Mesendoderm (in vitro differentiated cells): ENCODE measurements around the gene PPM1M.

Source experiments
- DNase-seq: peaks from one replicate; pipeline ENCODE4 v3.0.0; 2013
- H2AK5ac ChIP-seq: 2 replicates; pipeline ENCODE4 v1.6.1; 2013; ENCODE audit warnings: low read length, inconsistent platforms
- H2BK120ac ChIP-seq: 2 replicates; pipeline ENCODE4 v1.6.1; 2013; ENCODE audit warnings: low read depth, mild to moderate bottlenecking, low read length, moderate library complexity, mixed read lengths
- H2BK15ac ChIP-seq: replicated peaks from 2 replicates; pipeline ENCODE4 v1.6.1; 2013; ENCODE audit warnings: low read depth, mild to moderate bottlenecking, moderate library complexity
- H2BK5ac ChIP-seq: 2 replicates; pipeline ENCODE4 v1.6.1; 2013; ENCODE audit warnings: low read length, inconsistent platforms
- H3K18ac ChIP-seq: 2 replicates; pipeline ENCODE4 v1.6.1; 2013; ENCODE audit warnings: mild to moderate bottlenecking, low read length, mixed read lengths
- H3K23ac ChIP-seq: one replicate; pipeline ENCODE4 v1.6.1; 2013; ENCODE audit warnings: low read length
- H3K27ac ChIP-seq: 2 replicates; pipeline ENCODE4 v1.5.1; 2013; ENCODE audit warnings: low read depth, mild to moderate bottlenecking, inconsistent platforms, low read length, moderate library complexity
- H3K27me3 ChIP-seq: 2 replicates; pipeline ENCODE4 v1.6.1; 2013; ENCODE audit warnings: low read length, control low read depth, mild to moderate bottlenecking, inconsistent platforms; ENCODE audit not compliant: insufficient read depth, poor library complexity
- H3K36me3 ChIP-seq: 2 replicates; pipeline ENCODE4 v1.6.1; 2013; ENCODE audit warnings: low read length, inconsistent platforms; ENCODE audit not compliant: control insufficient read depth, insufficient read depth
- H3K4ac ChIP-seq: one replicate; pipeline ENCODE4 v1.6.1; 2013; ENCODE audit warnings: low read depth, mild to moderate bottlenecking, low read length, moderate library complexity
- H3K4me1 ChIP-seq: 2 replicates; pipeline ENCODE4 v1.6.1; 2013; ENCODE audit warnings: low read depth, low read length, inconsistent platforms; ENCODE audit not compliant: control insufficient read depth
- H3K4me2 ChIP-seq: 2 replicates; pipeline ENCODE4 v1.6.1; 2013; ENCODE audit warnings: low read length
- H3K4me3 ChIP-seq: 2 replicates; pipeline ENCODE4 v1.5.1; 2013; ENCODE audit warnings: mild to moderate bottlenecking, low read length
- H3K56ac ChIP-seq: one replicate; pipeline ENCODE4 v1.6.1; 2013; ENCODE audit warnings: low read length
- H3K79me1 ChIP-seq: 2 replicates; pipeline ENCODE4 v1.6.1; 2013; ENCODE audit warnings: low read length, inconsistent platforms
- H3K79me2 ChIP-seq: 2 replicates; pipeline ENCODE4 v1.6.1; 2013; ENCODE audit warnings: mild to moderate bottlenecking, low read length; ENCODE audit not compliant: control insufficient read depth, insufficient read depth
- H3K9ac ChIP-seq: 2 replicates; pipeline ENCODE4 v1.6.1; 2013; ENCODE audit warnings: low read length, inconsistent platforms
- H4K5ac ChIP-seq: one replicate; pipeline ENCODE4 v1.6.1; 2013; ENCODE audit warnings: low read length
- H4K8ac ChIP-seq: one replicate; pipeline ENCODE4 v1.6.1; 2013; ENCODE audit warnings: low read depth, mild to moderate bottlenecking, control low read depth, low read length, moderate library complexity
- WGBS: extraction: QIAGEN DNeasy Blood & Tissue Kit; methylation state at CpG from one replicate; pipeline ENCODE4 v1.1.7; 2013; ENCODE audit warnings: low lambda C conversion rate, missing lambda C conversion rate; ENCODE audit not compliant: insufficient coverage; ENCODE audit errors: extremely low coverage; 5-methylcytosine and 5-hydroxymethylcytosine counted together

PPM1M gene

GRCh38 chr3:52240059-52240885 is 5.3 kb upstream of the PPM1M start:
- Histone ChIP-seq H2BK120ac (no peak overlapping the region), H3K4me3 (no peak overlapping the region), H3K9ac (peak overlapping the region; percentile 56), H3K23ac (peak overlapping the region; percentile 2), H4K5ac (no peak overlapping the region), H2BK5ac (no peak overlapping the region), H3K27me3 (no peaks in the 10 kb centered on the region), H3K27ac (no peak overlapping the region), H4K8ac (no peak overlapping the region), H3K36me3 (no peaks in the 10 kb centered on the region), H3K79me1 (peaks cover 4% of the 10 kb centered on the region), H2BK15ac (no peak overlapping the region), H3K79me2 (peaks cover 2% of the 10 kb centered on the region), H3K18ac (peak overlapping the region; percentile 35), H3K56ac (peak overlapping the region; percentile 72), H3K4me2 (no peak overlapping the region), H3K4me1 (peaks cover 14% of the 10 kb centered on the region), H3K4ac (peak overlapping the region; percentile 43), H2AK5ac (peak overlapping the region; percentile 10)
- WGBS, result no CpG with 5 or more reads among the region's 1 CpG
- DNase-seq, result peak; percentile 92

GRCh38 chr3:52240886-52241370 is 4.6 kb upstream of the PPM1M start:
- Histone ChIP-seq H3K79me2 (peaks cover 2% of the 10 kb centered on the region), H2BK120ac (no peak overlapping the region), H3K4me2 (no peak overlapping the region), H3K18ac (no peak overlapping the region), H3K36me3 (no peaks in the 10 kb centered on the region), H3K27ac (no peak overlapping the region), H3K56ac (no peak overlapping the region), H3K9ac (no peak overlapping the region), H3K4me3 (no peak overlapping the region), H2BK5ac (no peak overlapping the region), H3K23ac (no peak overlapping the region), H2AK5ac (no peak overlapping the region), H3K4me1 (peaks cover 15% of the 10 kb centered on the region), H3K79me1 (peaks cover 4% of the 10 kb centered on the region), H3K4ac (no peak overlapping the region), H4K5ac (no peak overlapping the region), H2BK15ac (no peak overlapping the region), H4K8ac (no peak overlapping the region), H3K27me3 (no peaks in the 10 kb centered on the region)
- no CpG with 5 or more reads among the region's 4 CpGs for WGBS
- DNase-seq, result no peak

- no peak overlapping the region for H4K8ac ChIP-seq
- no CpG with 5 or more reads among the region's 1 CpG for WGBS
These were observed 3.5 kb upstream of the PPM1M start for GRCh38 chr3:52242039-52242438.

GRCh38 chr3:52243791-52244628 is 1.5 kb upstream of the PPM1M start:
- Histone ChIP-seq H3K18ac (no peak overlapping the region), H3K79me2 (no peaks in the 10 kb centered on the region), H2BK120ac (no peak overlapping the region), H3K27ac (no peak overlapping the region), H3K27me3 (no peaks in the 10 kb centered on the region), H4K5ac (no peak overlapping the region), H3K36me3 (no peaks in the 10 kb centered on the region), H4K8ac (no peak overlapping the region), H2BK5ac (no peak overlapping the region), H3K79me1 (no peaks in the 10 kb centered on the region), H3K4me1 (peaks cover 10% of the 10 kb centered on the region), H3K23ac (no peak overlapping the region), H3K56ac (no peak overlapping the region), H3K4me3 (no peak overlapping the region), H2AK5ac (no peak overlapping the region), H3K4ac (no peak overlapping the region), H3K4me2 (no peak overlapping the region), H3K9ac (no peak overlapping the region), H2BK15ac (no peak overlapping the region)
- no peak for DNase-seq
- WGBS, result no CpG with 5 or more reads among the region's 9 CpGs

More at GRCh38 chr3:52242039-52242438, 3.5 kb upstream of the PPM1M start:
- no peak overlapping the region for H3K18ac ChIP-seq
- no peak overlapping the region for H2BK5ac ChIP-seq
- H3K4me1 ChIP-seq, result peaks cover 15% of the 10 kb centered on the region
- H3K79me2 ChIP-seq, result peaks cover 2% of the 10 kb centered on the region
- H3K27me3 ChIP-seq, result no peaks in the 10 kb centered on the region
- H3K36me3 ChIP-seq, result no peaks in the 10 kb centered on the region
- DNase-seq, result no peak
- H2AK5ac ChIP-seq, result no peak overlapping the region
- no peak overlapping the region for H4K5ac ChIP-seq
- H3K79me1 ChIP-seq, result peaks cover 3% of the 10 kb centered on the region
- no peak overlapping the region for H2BK15ac ChIP-seq
- H3K56ac ChIP-seq, result no peak overlapping the region
- H3K23ac ChIP-seq, result no peak overlapping the region
- H3K9ac ChIP-seq, result no peak overlapping the region
- no peak overlapping the region for H3K27ac ChIP-seq
- H3K4ac ChIP-seq, result no peak overlapping the region
- no peak overlapping the region for H2BK120ac ChIP-seq
- H3K4me3 ChIP-seq, result no peak overlapping the region
- H3K4me2 ChIP-seq, result no peak overlapping the region

- H3K27ac ChIP-seq, result no peak overlapping the region
- H3K79me1 ChIP-seq, result no peaks in the 10 kb centered on the region
- DNase-seq, result no peak
- no peak overlapping the region for H4K8ac ChIP-seq
- H3K4ac ChIP-seq, result no peak overlapping the region
- no peak overlapping the region for H2AK5ac ChIP-seq
- no peaks in the 10 kb centered on the region for H3K79me2 ChIP-seq
- no peak overlapping the region for H3K4me3 ChIP-seq
- peaks cover 2% of the 10 kb centered on the region for H3K4me1 ChIP-seq
- no peaks in the 10 kb centered on the region for H3K36me3 ChIP-seq
- no peak overlapping the region for H4K5ac ChIP-seq
- no peak overlapping the region for H2BK15ac ChIP-seq
- H3K9ac ChIP-seq, result peak overlapping the region; percentile 31
- H3K23ac ChIP-seq, result no peak overlapping the region
- H3K56ac ChIP-seq, result peak overlapping the region; percentile 87
- no peak overlapping the region for H2BK120ac ChIP-seq
- no peak overlapping the region for H3K18ac ChIP-seq
- H3K27me3 ChIP-seq, result no peaks in the 10 kb centered on the region
- WGBS, result no CpG with 5 or more reads among the region's 8 CpGs
- H3K4me2 ChIP-seq, result peak overlapping the region; percentile 37
- no peak overlapping the region for H2BK5ac ChIP-seq
These were observed 683 bp downstream of the PPM1M start for GRCh38 chr3:52246264-52246620.
